Left colon (tissue), 2 donors: ENCODE measurements around the gene BAZ2B. TPM values are rescaled to one million over a fixed set of nuclear protein-coding genes. Genes with fewer than 3 reads are reported as not detected.
A peak's percentile ranks its signal among the peaks of the same experiment; 100 is the strongest.
"Not testable (repeated sequence)": the region's sequence is repeated elsewhere in the genome, so short reads cannot be mapped to it uniquely, and the experiment has no call there.

Experiments used
- ATAC-seq: fragments of 200-7000 bp; cut with Tn5 transposase; one replicate; pipeline ENCODE4 v1.9.1; 2020; ENCODE audit warnings: mild to moderate bottlenecking, moderate library complexity
- DNase-seq, 2 donors: peaks; one replicate each; pipeline ENCODE4 v3.0.0-alpha.2; 2020
- intact Hi-C, 2 donors: fragments of 100-400 bp; cut with DNase I in 1 of 2; cut with micrococcal nuclease in 1 of 2; formaldehyde crosslinking; loops; one replicate each; pipeline versions ENCODE4 v1.11.2 to v1.14.0; 2022; cut with DNase I, micrococcal nuclease
- long read RNA-seq: library from polyadenylated mRNA; unstranded; transcript quantifications from one replicate; pipeline ENCODE4 v2.0.0, GENCODE V29; 2021
- total RNA-seq, 2 donors: library from RNA; stranded (reverse); fragmentation: NEBNext Ultra II Directional; extraction: Animal tissue kit (Norgen Biotek cat#: 25700); gene quantifications; one replicate each; pipeline ENCODE4 v1.2.1, GENCODE V29; 2021
- donor health status: DM: no; HTN: no; CAD: no.
- donor health status: DM: yes; HTN: yes; CAD: no.

The BAZ2B gene
- total RNA-seq: 10 to 100 TPM; 53.6 to 64.1 TPM
- long read RNA-seq, partial matches to known transcripts: 9 of 23 reads
- long read RNA-seq, other reads (novel, unspliced or antisense): 14 of 23 reads

- DNase-seq: no peak
- ATAC-seq: peak; percentile 54
- intact Hi-C loops: no loop called here
Observed at GRCh38 chr2:159616286-159616701, at the start of gene BAZ2B. Gene BAZ2B (minus strand): TSS chr2:159616548. CDS start chr2:159478719, 137,829 bp downstream.

GRCh38 chr2:159661286-159661685 lies 44.9 kb upstream of the BAZ2B start:
- DNase-seq (no peak), ATAC-seq (no peak)
- intact Hi-C loops: no loop called here

GRCh38 chr2:159658881-159659873 lies 42.8 kb upstream of the BAZ2B start:
- intact Hi-C loops: no loop called here
- DNase-seq: no peak
- ATAC-seq: no peak

GRCh38 chr2:159653962-159654361 lies 37.6 kb upstream of the BAZ2B start:
- intact Hi-C loops: no loop called here
- DNase-seq: no peak
- no peak for ATAC-seq

GRCh38 chr2:159651884-159652283 lies 35.5 kb upstream of the BAZ2B start:
- ATAC-seq: no peak
- no peak for DNase-seq
- intact Hi-C loops: no loop called here

GRCh38 chr2:159650574-159650973 lies 34.2 kb upstream of the BAZ2B start:
- intact Hi-C loops: no loop called here
- ATAC-seq (no peak), DNase-seq (no peak)

GRCh38 chr2:159648643-159649042 lies 32.3 kb upstream of the BAZ2B start:
- intact Hi-C loops: no loop called here
- no peak for ATAC-seq
- no peak for DNase-seq

GRCh38 chr2:159647667-159648066 lies 31.3 kb upstream of the BAZ2B start:
- intact Hi-C loops: no loop called here
- ATAC-seq: no peak
- no peak for DNase-seq

- DNase-seq (no peak), ATAC-seq (no peak)
- intact Hi-C loops: no loop called here
Observed at GRCh38 chr2:159640176-159640575, 23.8 kb upstream of the BAZ2B start.

- ATAC-seq (no peak), DNase-seq (no peak)
- intact Hi-C loops: no loop called here
Observed at GRCh38 chr2:159639712-159640111, 23.4 kb upstream of the BAZ2B start.

GRCh38 chr2:159639071-159639470 lies 22.7 kb upstream of the BAZ2B start:
- ATAC-seq: no peak
- no peak for DNase-seq
- intact Hi-C loops: no loop called here

- DNase-seq (no peak), ATAC-seq (no peak)
- intact Hi-C loops: no loop called here
Observed at GRCh38 chr2:159637988-159638501, 21.7 kb upstream of the BAZ2B start.

GRCh38 chr2:159637240-159637639 lies 20.9 kb upstream of the BAZ2B start:
- intact Hi-C loops: no loop called here
- DNase-seq: no peak
- ATAC-seq: no peak

- ATAC-seq: no peak
- DNase-seq: no peak
- intact Hi-C loops: no loop called here
Observed at GRCh38 chr2:159635006-159635789, 18.9 kb upstream of the BAZ2B start.

GRCh38 chr2:159633219-159633618 lies 16.9 kb upstream of the BAZ2B start:
- intact Hi-C loops: no loop called here
- ATAC-seq: no peak
- no peak for DNase-seq

GRCh38 chr2:159625628-159626027 lies 9.3 kb upstream of the BAZ2B start:
- DNase-seq, ATAC-seq, intact Hi-C loops: not testable (repeated sequence)

GRCh38 chr2:159623436-159623835 lies 7.1 kb upstream of the BAZ2B start:
- DNase-seq (no peak), ATAC-seq (no peak)
- intact Hi-C loops: no loop called here

- ATAC-seq (no peak), DNase-seq (no peak)
- intact Hi-C loops: no loop called here
Observed at GRCh38 chr2:159622966-159623365, 6.6 kb upstream of the BAZ2B start.

GRCh38 chr2:159620796-159621195 lies 4.4 kb upstream of the BAZ2B start:
- DNase-seq (no peak), ATAC-seq (peak; percentile 26)
- intact Hi-C loops: no loop called here
